HG02763 (cell line): Measurements from ENCODE around the gene CLDN7.
A peak's percentile ranks its signal among the peaks of the same experiment; 100 is the strongest.

Experiments
- ATAC-seq: cut with Tn5 transposase; IDR thresholded peaks from one replicate; pipeline ENCODE4 v1.9.1; 2021; ENCODE audit warnings: mild to moderate bottlenecking, moderate library complexity; ENCODE audit not compliant: unreplicated experiment

Gene CLDN7

DNA sequence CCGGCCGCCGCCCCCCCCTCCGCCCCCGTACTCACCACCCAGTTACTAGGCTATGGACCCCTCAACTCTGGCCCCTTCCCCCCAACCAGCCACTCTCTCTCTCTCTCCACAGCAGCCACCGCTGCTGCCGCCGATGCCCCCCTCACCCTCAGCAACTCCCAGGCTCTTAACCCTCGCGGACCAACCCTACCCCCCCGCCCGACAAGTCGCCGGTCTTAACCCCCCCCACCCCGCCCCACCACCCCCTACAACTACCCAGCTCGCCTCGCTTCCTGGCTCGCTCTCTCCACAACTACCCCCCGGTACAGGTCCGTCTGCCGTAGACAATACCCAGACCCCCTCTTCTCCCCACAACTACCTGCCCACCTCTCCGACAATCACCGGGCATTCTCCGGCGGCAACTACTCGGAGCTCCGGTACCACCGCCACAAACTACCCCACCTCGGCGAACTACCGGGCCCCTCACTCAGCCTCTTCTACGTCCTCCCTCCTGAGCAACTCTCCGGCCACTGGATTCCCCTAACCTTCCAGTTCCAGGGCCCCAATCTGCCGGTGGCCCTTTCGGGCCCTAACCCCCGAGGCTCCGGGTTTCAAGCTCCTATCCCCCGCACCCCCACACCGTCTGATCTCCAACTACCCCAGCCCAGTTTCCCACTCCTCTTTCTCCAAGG lies 23.7 kb downstream of the CLDN7 start:
- ATAC-seq: no peak

DNA sequence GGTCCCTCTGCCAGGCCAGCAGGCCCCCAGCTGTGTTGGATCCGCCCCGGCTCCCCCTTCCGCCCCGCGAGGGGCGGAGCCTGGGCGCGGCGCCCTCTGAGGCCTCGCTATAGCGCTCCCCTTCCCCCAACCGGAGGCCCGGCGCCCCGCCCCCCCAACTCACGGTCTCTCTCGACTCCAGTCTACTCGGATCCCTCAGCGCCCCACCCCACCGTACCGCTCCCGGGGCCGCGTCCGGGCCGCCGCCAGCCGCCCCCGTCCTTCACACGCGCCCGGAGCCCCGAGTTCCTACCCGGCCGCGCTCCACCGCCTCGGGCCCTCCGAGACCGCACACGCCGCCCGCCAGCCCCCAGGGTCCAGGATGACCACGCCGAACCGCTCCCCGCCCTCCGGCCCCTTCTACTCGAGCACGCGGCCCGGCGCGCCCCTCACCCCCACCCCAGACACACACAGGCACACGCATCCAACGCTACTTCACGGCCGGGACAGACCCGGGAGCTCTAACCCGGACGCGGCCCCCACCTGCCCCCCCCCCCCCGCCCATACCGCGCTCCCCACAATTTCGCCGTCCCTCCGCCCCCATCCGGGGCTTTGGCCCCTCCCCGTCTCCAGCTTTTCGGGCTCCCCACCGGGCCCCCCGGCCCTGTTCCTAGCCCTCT lies 24.4 kb downstream of the CLDN7 start:
- no peak for ATAC-seq

DNA sequence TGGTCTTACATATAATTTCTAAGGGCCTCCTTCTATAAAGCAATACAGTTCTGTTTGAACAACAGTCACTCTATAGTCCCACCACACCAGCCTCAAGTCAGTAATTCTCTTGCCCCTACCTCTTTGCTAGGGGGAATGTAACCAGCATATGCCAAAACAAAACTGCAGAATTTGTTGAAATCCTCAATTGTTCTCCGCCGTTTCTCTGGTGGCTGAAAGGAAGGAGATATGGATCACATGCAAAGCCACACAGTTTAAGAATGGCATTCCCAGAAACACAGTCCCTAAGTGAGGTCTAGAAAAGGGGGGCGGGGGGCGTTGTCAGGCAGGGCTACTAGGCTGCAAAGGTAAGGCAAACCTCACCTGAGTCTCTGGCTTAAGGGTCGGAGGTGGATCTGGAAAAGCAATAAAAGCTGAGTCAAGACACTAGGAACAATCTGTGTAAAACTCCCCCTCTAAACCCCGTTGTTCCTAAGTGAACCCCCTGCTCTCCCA lies 25.0 kb downstream of the CLDN7 start:
- no peak for ATAC-seq

DNA sequence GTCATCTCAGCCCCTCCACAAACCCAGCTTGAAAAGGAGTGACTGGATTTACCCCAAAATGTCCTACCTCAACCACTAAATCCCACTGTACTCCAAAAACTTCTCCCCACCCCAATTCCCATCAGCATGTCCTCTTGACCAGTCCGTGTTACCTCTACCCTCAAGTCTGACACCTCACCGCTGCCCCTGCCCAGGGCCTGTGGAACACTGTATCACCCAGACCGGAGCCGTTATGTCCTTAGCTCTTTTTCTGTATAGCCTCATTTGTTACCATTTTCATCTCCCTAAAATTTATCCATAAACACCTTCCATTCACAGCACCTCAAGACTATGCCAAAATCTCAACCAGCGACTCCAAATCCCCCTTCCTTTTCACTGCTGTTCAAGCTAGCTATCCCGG lies 25.5 kb downstream of the CLDN7 start:
- ATAC-seq: no peak

DNA sequence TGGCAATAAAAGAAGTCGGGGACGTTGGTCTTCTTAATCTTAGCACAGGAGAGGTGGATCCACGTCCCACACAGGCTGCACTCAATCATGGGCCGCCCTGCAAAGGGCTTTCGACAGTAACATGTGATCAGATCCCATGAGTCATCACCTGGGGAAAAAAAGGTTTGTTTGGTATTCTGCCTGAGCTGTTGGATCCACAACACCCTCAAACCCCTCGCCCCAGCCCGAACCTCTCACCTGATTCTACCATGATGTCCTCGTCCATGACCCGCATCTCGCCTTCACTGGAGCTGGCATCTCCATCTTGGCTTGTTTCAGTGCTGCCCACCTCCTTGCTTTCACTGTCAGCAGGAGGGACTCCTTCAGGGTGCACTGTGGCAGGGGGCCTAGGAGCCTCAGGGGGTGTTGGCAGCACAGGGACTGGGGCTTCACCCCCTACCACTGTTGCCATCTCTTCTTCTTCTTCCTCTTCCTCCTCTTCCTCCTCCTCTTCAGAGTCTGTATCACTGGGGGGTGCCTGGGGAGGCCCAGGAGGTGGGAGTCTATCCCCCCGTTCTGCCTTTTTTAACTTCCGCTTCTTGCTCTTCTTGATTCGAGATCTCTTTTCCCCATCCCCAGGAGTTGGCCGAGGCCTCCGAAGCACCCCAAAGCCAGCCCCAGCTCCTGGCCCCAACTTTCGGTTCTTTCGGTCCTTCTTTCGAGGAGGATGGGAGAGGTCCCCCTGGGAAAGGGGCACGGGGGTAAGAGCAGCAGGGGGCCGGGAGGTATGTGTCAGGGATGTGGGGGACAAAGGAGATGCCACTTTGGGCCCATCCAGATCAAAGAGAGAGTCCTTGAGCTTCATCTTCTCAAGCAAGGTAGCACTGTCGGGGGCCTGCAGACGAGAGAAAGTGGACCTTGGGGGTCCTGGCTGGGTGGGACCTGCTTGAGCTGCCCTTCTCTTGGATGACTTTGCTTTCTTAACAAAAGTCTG lies 26.3 kb downstream of the CLDN7 start:
- ATAC-seq: no peak

DNA sequence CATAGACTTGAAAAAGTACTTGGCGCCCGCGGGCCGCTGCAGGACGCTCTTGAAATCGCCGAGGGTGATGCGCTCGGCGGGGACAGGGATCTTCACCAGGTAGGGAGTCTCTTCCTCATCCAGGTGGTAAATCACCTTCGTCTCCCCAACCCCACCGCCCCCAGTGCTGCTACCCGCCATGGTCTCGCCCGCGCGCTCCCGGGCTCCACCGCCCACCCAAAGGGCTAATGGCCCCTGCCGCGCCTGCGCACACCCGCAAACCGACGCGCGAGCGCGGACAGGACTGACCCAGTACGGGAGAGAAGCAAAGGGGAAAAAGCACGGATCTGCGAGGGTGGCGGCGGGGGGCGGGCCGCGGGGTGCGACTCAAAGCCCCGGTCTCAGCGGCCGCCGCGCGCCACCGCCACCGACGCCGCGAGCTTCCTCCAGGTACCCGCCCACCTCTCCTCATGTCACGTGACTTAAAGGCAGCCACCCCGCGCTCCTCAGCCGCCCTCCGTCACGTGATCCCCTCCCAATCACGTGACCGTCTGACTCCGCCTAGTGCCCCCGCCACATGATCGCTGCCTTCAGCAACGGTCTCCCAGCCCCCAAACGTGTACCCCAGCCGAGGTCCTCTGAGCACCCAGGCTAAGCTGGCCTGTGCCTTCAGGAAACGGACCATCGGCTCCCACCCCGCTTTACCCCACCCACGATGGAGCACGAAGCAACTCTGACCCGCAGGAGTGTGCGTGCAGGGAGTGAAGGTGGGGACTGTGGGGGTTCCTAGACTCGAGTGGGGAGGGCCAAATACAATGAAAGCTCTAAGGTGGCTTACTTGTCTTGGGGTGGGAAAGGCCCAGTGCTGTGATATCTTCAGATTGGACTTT lies 28.0 kb downstream of the CLDN7 start, which contains the start of gene DVL2:
Gene DVL2, minus strand, starts transcription at position 435 of the 869 bp plus-strand sequence. Its CDS starts 255 bp downstream, at position 180.
- ATAC-seq: peak; percentile 47

DNA sequence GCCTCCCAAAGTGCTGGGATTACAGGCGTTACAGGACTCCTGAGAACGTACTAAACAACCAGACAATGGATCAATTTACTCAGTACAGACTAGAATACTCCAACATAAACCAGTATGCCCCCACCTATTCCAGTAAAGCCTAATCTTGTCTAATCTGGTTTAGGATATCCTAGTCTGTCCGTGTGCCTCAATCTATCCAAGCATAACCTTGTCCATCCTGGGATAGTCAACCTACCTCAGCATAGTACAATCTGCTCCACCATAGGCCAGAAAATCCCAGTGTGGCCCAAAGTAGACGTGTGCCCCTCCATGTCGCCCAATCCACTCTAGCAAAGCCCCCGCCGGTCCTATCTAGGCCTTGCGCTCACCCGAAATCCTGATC lies 28.6 kb downstream of the CLDN7 start:
- ATAC-seq: no peak

DNA sequence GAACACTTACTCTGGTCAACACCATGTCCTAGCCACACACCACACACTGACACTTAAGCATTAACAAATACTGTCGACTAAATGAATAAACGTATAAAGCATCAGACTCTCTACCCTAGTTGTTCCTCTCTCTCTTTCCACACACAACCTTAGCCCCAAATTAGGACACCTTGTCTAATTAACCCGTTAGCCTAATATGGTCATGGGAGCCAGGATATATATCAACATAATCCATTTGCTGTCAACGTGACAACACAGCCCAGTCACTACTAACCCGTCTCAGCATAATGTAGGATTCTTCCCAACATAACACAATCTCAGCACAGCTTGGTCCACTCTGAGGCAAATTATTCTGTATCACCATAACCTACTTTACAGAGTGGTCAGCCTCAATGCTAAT lies 30.2 kb downstream of the CLDN7 start:
- ATAC-seq: no peak

DNA sequence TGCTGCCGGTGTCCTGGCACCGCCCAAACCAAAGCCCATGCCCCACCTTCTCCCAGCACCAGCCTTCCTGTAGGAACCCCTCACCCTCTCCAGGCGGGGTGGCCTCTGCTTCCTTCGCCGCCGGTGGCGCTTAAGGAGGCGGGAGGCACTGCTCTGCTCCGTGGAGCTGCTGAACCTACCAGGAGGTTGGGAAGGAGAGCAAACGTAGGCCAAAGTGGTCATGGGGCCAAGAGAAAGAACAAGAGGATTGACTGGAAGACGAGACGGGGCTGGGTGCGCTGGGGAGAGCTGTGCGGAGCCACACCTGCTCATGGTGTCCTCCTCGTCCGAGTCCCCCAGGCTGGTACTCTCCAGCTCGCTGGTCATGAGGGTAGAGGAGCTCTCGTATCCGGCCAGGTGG lies 32.8 kb downstream of the CLDN7 start:
- no peak for ATAC-seq

DNA sequence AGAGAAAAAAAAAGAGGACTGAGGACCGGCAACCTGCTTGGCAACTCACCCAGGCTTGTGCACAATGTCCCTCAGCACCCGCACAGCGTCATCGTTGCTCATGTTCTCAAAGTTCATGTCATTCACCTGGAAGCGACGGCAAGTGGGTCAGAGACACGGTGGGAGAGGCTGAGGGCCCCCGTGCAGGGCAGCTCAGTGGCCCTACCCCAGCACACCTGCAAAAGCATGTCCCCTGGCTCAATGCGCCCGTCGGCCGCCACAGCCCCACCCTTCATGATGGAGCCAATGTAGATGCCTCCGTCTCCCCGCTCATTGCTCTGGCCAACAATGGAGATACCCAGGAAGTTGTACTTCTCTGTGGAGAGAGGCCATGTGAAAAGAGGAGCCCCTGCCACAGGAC lies 33.4 kb downstream of the CLDN7 start:
- no peak for ATAC-seq

DNA sequence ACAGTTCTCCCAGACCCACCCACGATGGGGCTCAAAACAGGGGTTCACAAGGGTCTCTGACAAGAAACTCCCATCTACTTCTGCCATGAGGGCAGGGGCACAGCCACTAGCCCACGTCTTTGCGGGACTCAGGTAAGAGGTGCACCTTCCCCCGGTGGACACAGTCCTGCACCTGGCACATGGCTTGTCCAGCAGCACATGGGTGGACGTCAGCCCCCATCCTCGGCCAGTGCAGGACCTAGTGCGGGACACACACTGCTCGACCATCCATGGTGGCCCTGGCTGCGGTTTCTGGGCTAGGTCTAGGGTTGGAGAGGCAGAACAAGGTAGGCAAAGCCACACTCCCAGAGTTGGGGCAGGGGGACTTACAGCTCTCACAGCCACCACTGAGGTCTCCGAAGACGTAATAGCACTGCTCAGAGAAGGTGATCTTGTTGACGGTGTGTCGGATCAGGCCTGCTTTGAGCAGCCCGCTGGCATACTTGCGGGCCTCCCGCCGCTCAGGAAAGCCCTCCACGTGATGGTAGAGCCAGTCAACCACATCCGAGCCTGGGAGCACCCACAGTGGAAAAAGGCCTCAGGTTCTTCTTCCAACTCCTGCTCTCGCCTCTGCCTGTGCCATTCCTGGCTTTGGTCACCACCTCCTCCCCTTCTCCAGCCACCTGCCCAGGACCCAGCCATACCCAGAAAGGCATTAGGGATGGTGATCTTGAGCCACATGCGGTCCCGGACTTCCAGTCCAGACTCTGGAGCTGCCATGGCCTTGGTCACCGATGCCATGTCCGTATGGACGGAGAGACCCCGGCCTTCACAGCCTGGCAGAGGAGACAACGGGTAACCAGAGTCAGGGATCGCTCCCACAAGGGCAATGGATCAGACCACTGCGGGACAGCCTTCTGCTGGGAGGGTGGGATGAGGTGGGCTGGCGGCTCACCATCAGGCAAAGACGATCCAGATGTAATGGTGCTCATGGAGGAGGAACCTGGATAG lies 35.3 kb downstream of the CLDN7 start:
- ATAC-seq: no peak

DNA sequence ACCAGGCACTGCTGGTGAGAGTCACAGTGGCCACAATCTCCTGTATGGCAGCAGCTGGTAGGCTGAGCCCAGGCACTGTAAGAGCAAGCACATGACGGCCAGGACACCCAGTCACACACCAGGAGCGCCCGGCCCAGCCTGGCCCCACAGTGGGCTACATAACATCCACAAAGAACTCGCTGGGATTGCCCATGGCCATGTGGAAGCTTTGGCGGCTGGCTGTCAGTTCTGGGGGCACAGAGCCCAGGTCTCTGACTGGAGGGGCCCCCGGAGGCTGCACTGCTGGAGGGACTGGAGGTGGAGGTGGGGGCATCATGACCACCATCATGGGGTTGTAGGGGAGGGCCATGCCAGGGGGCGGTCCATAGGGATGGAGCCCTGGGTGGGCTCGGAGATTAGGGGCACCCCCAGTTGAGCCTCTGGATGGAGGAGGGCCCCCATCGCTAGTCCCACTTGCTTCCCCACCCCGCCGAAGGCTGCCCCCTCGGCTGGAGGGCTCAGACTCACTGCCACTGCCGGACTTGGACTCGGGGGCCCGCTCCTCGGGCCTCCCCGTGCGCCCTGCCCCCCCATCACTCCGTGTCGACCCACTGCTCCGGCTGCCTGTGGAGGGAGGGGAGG lies 36.5 kb downstream of the CLDN7 start:
- no peak for ATAC-seq

DNA sequence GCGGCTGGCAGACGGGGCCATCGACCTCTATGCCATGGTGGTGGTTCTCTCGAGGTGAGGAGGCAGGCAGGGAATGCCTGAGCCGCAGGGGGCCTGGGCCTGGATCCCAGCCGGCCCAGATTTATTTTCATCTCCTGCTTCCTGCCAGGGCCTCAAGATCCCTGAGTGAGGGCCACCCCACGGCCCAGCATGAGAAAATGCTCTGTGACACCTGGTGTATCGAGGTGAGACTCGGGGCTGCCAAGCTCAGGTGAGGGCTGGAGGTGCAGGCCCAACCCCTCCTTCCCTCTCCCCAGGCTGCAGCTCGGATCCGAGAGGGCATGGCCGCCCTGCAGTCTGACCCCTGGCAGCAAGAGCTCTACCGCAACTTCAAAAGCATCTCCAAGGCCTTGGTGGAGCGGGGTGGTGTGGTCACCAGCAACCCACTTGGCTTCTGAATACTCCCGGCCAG lies 37.6 kb downstream of the CLDN7 start:
- no peak for ATAC-seq

DNA sequence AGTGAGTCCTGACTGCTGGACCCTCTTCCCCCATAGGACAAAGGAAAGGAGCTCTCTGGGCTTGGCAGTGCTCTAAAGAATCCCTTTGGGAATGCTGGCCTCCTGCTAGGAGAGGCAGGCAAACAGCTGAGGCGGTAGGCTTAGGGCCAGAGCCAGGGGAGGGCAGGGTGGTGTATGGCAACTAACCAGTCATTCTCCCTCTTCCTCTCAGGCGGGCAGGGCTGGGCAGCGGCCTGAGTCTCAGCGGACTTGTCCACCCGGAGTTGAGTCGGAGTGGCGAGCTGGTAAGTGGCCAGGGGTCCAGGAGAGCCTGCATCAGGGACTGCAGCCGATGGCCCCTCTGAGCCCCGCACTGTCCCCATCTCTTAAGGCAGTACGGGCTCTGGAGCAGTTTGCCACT lies 38.2 kb downstream of the CLDN7 start:
- ATAC-seq: no peak

DNA sequence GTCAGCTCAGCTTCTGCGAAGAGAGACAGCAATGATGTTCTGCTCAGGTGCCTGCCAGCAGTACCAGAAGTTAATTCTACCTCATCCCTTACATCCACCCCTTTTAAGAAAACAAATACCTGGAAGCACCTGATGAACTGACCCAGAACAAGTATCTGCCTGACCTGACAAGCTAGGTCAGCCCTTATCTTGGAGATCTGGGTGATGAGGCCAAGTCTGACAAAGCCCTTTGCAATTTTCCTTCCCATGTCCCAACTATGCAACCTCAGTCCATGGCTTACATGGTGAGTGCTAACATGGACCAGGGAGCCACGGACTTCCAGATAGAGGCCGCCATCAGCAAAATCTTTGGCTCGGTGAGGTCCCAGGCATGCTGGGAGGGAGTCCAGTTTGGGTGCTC lies 38.9 kb downstream of the CLDN7 start:
- ATAC-seq: no peak

DNA sequence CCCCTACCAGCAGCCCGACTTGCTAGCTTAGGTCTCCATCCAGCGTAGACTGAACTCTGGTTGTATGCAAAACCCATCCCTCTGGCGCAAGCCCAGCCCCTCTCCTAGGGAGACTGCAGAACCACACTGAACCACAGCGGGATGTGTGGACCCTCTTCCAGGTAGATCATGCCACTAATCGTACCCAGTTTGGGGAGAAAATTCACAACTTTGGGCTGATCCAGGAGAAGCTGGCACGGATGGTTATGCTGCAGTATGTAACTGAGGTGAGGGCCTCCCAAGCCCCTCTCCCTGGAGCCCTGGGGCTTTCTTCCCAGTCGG lies 39.3 kb downstream of the CLDN7 start:
- ATAC-seq: no peak

DNA sequence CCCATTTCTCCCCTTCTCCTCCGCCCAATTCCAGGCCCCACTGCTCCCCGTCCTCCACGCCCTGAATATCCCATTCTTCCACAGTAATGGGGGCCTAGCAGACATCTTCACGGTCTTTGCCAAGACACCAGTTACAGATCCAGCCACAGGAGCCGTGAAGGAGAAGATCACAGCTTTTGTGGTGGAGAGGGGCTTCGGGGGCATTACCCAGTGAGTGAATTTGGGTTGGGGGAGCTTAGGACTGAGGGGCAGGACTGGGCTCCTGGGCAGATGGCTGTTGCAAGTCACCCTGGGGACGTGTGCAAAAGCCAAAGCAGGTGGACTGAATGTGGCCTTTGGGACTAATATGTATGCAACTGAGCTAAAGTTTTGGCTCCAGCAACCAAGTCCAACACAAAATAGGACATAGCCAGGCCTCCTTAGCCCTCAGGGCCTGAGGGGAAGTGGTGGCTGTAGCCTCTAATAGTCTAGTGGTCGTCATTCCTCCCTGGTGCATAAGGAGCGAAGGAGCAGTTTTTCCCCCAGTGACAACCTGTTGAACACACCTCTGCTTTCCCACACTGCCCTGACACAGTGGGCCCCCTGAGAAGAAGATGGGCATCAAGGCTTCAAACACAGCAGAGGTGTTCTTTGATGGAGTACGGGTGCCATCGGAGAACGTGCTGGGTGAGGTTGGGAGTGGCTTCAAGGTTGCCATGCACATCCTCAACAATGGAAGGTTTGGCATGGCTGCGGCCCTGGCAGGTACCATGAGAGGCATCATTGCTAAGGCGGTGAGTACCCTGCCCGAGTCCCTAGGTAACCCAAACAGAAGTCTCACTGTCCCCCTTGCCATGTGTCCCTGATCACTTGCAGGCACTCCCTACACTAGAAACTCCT lies 39.9 kb downstream of the CLDN7 start:
- ATAC-seq: no peak
